Spleen (tissue), 11 donors: ENCODE data around the gene RPEL1. TPM values are rescaled to one million over a fixed set of nuclear protein-coding genes. Genes with fewer than 3 reads are reported as not detected.

Experiments used
- DNase-seq: peaks from one replicate; pipeline ENCODE4 v3.0.0-alpha.2; 2020
- H3K27ac ChIP-seq, 8 donors: fragments of 200-600 bp; sonication (generic) in 7 of 8; 1 replicate in 4 of 8; 2 replicates in 4 of 8; pipeline versions ENCODE4 v1.5.0 to v1.8.0; 2016 to 2021; ENCODE audit warnings: inconsistent platforms in 4 of 8, mild to moderate bottlenecking in 4 of 8, moderate library complexity in 1 of 8
- H3K27me3 ChIP-seq, 7 donors: fragments of 200-600 bp; sonication (generic) in 6 of 7; replicated peaks in 1 of 7; 1 replicate in 4 of 7; 2 replicates in 3 of 7; pipeline versions ENCODE4 v1.5.0 to v1.8.0; 2016 to 2021; ENCODE audit warnings: inconsistent platforms in 3 of 7, mild to moderate bottlenecking in 1 of 7
- H3K36me3 ChIP-seq, 6 donors: fragments of 200-600 bp; sonication (generic) in 5 of 6; 1 replicate in 4 of 6; 2 replicates in 2 of 6; pipeline versions ENCODE4 v1.5.0 to v1.8.0; 2016 to 2021; ENCODE audit warnings: inconsistent platforms in 2 of 6
- H3K4me1 ChIP-seq, 6 donors: fragments of 200-600 bp; sonication (generic) in 5 of 6; 1 replicate in 3 of 6; 2 replicates in 3 of 6; pipeline versions ENCODE4 v1.5.0 to v1.8.0; 2016 to 2021; ENCODE audit warnings: inconsistent platforms in 3 of 6
- H3K4me3 ChIP-seq, 8 donors: fragments of 200-600 bp; sonication (generic) in 7 of 8; 1 replicate in 4 of 8; 2 replicates in 4 of 8; pipeline versions ENCODE4 v1.5.0 to v1.8.0; 2016 to 2021; ENCODE audit warnings: inconsistent platforms in 4 of 8, mild to moderate bottlenecking in 4 of 8, moderate library complexity in 2 of 8
- H3K9me3 ChIP-seq, 8 donors: fragments of 200-600 bp; sonication (generic) in 7 of 8; 1 replicate in 4 of 8; 2 replicates in 4 of 8; pipeline versions ENCODE4 v1.5.0 to v1.8.0; 2016 to 2021; ENCODE audit warnings: inconsistent platforms in 4 of 8
- CTCF ChIP-seq, 11 experiments: fragments of 200-600 bp in 7 of 11; fragments of 450-650 bp in 4 of 11; sonication (generic) in 4 of 11; IDR thresholded peaks in 8 of 11; conservative IDR thresholded peaks in 3 of 11; 1 replicate in 7 of 11; 2 replicates in 4 of 11; pipeline versions ENCODE4 v1.4.0 to v1.8.0; 2016 to 2021; ENCODE audit warnings: antibody characterized with exemption in 11 of 11, inconsistent platforms in 4 of 11, mild to moderate bottlenecking in 1 of 11
- POLR2A ChIP-seq, 3 donors: fragments of 450-650 bp; IDR thresholded peaks; one replicate each; pipeline ENCODE4 v1.5.1; 2017; ENCODE audit warnings: antibody characterized with exemption in 3 of 3, mild to moderate bottlenecking in 1 of 3
- POLR2AphosphoS5 ChIP-seq, 3 donors: sonication (generic); formaldehyde crosslinking; IDR thresholded peaks; one replicate each; pipeline ENCODE4 v1.5.1; 2017; ENCODE audit warnings: antibody characterized with exemption in 3 of 3
- WGBS, 5 donors: extraction: QIAGEN DNeasy Blood & Tissue Kit in 3 of 5; methylation state at CpG; one replicate each; pipeline versions ENCODE4 v1.1.5 to v1.1.7; 2013 to 2018; 5-methylcytosine and 5-hydroxymethylcytosine counted together
- intact Hi-C: fragments of 100-400 bp; cut with DNase I; formaldehyde crosslinking; loops from one replicate; pipeline ENCODE4 v1.15.0; 2023; ENCODE audit warnings: low total_unique reads
- polyA plus RNA-seq, 3 donors: library from polyadenylated mRNA; stranded (reverse); fragments of 200-250 nt; gene quantifications; one replicate each; pipeline ENCODE4 v1.2.1, GENCODE V29; 2013
- total RNA-seq, 7 donors: library from RNA; depleted of rRNA in 3 of 7; stranded (reverse); fragments of >200 nt in 3 of 7; fragmentation: NEBNext Ultra II Directional in 4 of 7; extraction: Animal tissue kit (Norgen Biotek cat#: 25700) in 4 of 7; gene quantifications; one replicate each; pipeline versions ENCODE4 v1.1.0 to v1.2.1, GENCODE V29; 2016 to 2021
- donor health status: healthy with polysubstance abuse.
- donor health status: DM: no; HTN: no; CAD: no; lungs with moderate emphysema.
- donor health status: DM: no; HTN: no; CAD: no.
- donor health status: Bipolar disorder and iron deficiency.
- donor health status: healthy.
- donor health status: DM: no; HTN: no; CAD: no.
- donor health status: DM: yes; HTN: yes; CAD: no.

Gene RPEL1
- total and polyA plus RNA-seq, 10 donors = 0.23 TPM; not detected in 9

GRCh38 chr10:103276251-103276895, 30.7 kb downstream of the RPEL1 start:
- intact Hi-C loops = no loop called here
- TF ChIP-seq POLR2A (IDR thresholded peaks at IDR 0.05) = no peak
- TF ChIP-seq CTCF (IDR thresholded peaks at IDR 0.05 in 8 of 11, conservative IDR thresholded peaks at IDR 0.05 in 3 of 11) = no peak
- TF ChIP-seq POLR2AphosphoS5 (IDR thresholded peaks at IDR 0.05) = no peak
- Histone ChIP-seq H3K36me3 (no peaks in the 10 kb centered on the region), H3K9me3 (peaks cover 0 to 3% (median 0%) of the 10 kb centered on the region in 8 donors), H3K4me3 (peak overlapping the region in 7 of 8 donors; percentile 21 to 60 (median 30)), H3K4me1 (peaks cover 7 to 22% (median 17%) of the 10 kb centered on the region in 6 donors), H3K27me3 (peaks cover 0 to 82% (median 51%) of the 10 kb centered on the region in 7 donors), H3K27ac (no peak overlapping the region)
- no peak for DNase-seq
- WGBS, 5 donors = 13 to 16% (median 14%) methylated on average over 20 to 21 of the region's 21 CpGs

GRCh38 chr10:103276896-103277712, 31.4 kb downstream of the RPEL1 start, which contains the start of gene INA:
INA (plus strand) TSS chr10:103277138; CDS start chr10:103277212, 74 bp downstream.
- Histone ChIP-seq H3K4me3 (peak within 1 kb of the TSS in 7 of 8 donors; percentile 21 to 60 (median 30)), H3K4me1 (peaks cover 7 to 25% (median 17%) of the 10 kb centered on the region in 6 donors), H3K27ac (no peak within 1 kb of the TSS), H3K9me3 (peaks cover 0 to 3% (median 0%) of the 10 kb centered on the region in 8 donors), H3K36me3 (no peaks in the 10 kb centered on the region), H3K27me3 (peaks cover 0 to 89% (median 55%) of the 10 kb centered on the region in 7 donors)
- no peak for TF ChIP-seq POLR2A (IDR thresholded peaks at IDR 0.05)
- TF ChIP-seq CTCF (IDR thresholded peaks at IDR 0.05 in 8 of 11, conservative IDR thresholded peaks at IDR 0.05 in 3 of 11) = no peak
- TF ChIP-seq POLR2AphosphoS5 (IDR thresholded peaks at IDR 0.05) = no peak
- 1 to 3% (median 2%) methylated on average over 19 to 105 of the region's 105 CpGs for WGBS, 5 donors
- intact Hi-C loops = no loop called here
- DNase-seq = no peak

GRCh38 chr10:103277713-103278536, 32.2 kb downstream of the RPEL1 start:
- peaks cover 0 to 94% (median 55%) of the 10 kb centered on the region in 7 donors for H3K27me3 ChIP-seq
- H3K27ac ChIP-seq = no peak overlapping the region
- TF ChIP-seq CTCF (IDR thresholded peaks at IDR 0.05 in 8 of 11, conservative IDR thresholded peaks at IDR 0.05 in 3 of 11) = no peak
- no peak for TF ChIP-seq POLR2AphosphoS5 (IDR thresholded peaks at IDR 0.05)
- no peak for TF ChIP-seq POLR2A (IDR thresholded peaks at IDR 0.05)
- 8 to 21% (median 12%) methylated on average over 36 to 76 of the region's 76 CpGs for WGBS, 5 donors
- H3K36me3 ChIP-seq = no peaks in the 10 kb centered on the region
- H3K4me1 ChIP-seq = peaks cover 7 to 25% (median 17%) of the 10 kb centered on the region in 6 donors
- H3K4me3 ChIP-seq = peak overlapping the region in 7 of 8 donors; percentile 21 to 60 (median 30)
- intact Hi-C loops = no loop called here
- peaks cover 0 to 3% (median 0%) of the 10 kb centered on the region in 8 donors for H3K9me3 ChIP-seq
- DNase-seq = no peak
